Measurements from ENCODE around the gene MRPS34.

The MRPS34 gene

DNA sequence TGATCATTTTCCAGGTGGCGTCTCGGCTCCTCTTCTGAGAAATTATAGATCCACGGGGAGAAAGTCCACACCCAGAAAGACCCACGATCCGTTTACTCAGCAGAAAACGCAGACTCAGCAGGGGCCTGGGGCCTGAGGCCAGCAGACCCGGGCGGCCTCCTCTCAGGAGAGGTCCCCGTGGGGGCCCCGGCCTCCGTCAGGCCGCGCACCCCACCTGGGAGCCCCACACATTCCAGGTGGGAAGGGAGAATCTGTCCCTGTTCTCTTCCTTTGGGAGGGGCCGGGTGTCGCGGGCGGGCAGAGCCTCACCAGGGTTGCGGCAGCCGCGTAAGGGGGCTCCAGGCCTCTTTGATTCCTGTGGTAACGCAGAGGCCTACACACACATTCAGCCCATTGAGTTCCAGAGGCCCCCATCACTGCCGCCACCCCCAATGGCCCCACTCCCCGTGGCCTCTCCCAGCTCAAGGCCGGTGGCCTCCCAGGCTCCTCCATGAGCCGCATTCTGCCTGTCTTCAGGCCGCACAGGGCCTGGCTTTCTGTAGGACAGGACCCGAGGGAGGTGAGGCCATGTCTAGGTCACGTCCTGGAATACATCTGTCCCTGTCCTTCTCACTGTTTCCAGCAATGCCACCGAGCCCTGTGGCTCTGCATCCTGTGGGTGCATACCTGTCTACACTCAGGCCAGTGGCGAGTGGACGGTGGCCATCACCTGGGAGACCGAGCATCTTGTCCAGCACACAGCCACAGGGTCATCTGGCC, 22.2 kb upstream of the MRPS34 start:
- no peak overlapping the region for H3K4me3 ChIP-seq (ENCODE audit: low read depth, low read length)

DNA sequence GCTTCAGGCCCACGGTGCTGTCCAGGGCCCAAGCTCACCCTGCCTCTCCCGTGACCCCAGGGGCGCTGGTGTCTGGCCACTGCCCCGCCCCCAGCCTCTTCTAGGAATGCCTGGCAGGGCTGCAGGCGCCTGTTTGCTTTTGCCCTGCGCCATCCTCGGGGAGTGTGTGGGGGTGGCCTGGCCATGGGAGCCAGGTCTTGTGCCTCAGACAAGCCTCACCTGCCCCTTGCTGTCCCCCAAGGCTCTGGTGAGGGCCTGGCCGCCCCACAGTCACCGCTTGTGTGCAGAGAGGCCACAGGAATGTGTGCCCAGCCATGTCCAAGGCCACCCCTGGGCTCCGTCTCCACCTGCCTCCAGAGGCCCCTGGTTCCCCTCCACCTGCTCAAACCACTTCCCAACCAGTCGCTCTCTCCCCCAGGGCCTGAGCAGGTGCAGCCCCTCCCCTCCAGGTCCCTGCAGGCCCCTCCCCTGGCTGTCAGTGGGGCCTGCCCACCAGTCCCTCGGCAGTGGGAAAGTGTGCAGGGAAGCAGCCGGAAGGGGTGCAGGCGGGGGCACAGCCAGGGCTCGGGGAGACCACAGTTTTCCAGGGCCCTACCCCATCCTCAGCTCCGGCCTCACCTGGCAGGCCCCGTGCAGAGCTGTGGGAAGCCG, 21.4 kb upstream of the MRPS34 start:
- no peak overlapping the region for H3K4me3 ChIP-seq (ENCODE audit: low read depth, low read length)

- H3K4me3 ChIP-seq (ENCODE audit: low read depth, low read length), result no peak within 1 kb of the TSS
Observed at GRCh38 chr16:1793578-1794220, 20.8 kb upstream of the MRPS34 start, which contains the start of gene IGFALS. Gene IGFALS, minus strand, starts transcription at chr16:1793705. Its CDS starts 53 bp downstream, at chr16:1793652.

DNA sequence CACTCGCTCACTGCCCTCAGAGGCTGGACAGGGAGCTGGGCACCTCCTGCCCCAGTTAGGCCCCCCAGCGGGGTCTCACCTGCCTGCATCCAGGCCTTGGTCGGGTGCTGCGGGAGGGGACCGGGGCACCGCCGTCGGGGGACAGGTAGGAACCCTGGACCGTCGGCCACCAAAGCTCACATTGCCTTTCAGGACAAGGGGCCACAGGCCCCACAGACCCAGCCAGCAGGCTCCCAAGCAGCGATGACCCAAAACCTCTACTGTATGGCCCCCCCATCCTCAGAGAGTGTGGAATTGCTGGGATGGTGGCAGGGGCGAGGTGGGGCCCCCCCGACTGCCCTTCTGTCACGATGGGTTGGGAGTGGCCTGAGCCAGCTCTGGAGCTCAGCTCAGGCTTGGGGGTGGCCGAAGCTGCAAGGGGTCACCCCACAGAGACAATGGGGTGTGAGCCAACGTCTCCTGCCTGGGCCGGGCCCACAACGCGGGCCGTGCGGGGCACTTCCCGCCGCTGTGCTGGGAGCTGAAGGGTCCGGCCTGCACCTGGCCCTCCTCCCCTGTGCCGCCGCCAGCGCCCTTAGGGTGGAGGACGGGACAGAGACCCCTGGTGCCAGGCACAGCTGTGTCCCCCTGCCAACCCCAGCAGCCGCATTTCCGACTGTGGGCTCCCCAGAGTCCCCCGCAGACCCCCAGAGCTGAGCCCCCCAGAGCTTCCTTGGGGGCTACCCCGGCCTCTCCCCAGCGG, 20.1 kb upstream of the MRPS34 start:
- no peak overlapping the region for H3K4me3 ChIP-seq (ENCODE audit: low read depth, low read length)

GRCh38 chr16:1791943-1792812, 19.2 kb upstream of the MRPS34 start:
- no peak overlapping the region for H3K4me3 ChIP-seq (ENCODE audit: low read depth, low read length)

- H3K4me3 ChIP-seq (ENCODE audit: low read depth, low read length), result no peak overlapping the region
Observed at GRCh38 chr16:1791256-1791942, 18.5 kb upstream of the MRPS34 start.

DNA sequence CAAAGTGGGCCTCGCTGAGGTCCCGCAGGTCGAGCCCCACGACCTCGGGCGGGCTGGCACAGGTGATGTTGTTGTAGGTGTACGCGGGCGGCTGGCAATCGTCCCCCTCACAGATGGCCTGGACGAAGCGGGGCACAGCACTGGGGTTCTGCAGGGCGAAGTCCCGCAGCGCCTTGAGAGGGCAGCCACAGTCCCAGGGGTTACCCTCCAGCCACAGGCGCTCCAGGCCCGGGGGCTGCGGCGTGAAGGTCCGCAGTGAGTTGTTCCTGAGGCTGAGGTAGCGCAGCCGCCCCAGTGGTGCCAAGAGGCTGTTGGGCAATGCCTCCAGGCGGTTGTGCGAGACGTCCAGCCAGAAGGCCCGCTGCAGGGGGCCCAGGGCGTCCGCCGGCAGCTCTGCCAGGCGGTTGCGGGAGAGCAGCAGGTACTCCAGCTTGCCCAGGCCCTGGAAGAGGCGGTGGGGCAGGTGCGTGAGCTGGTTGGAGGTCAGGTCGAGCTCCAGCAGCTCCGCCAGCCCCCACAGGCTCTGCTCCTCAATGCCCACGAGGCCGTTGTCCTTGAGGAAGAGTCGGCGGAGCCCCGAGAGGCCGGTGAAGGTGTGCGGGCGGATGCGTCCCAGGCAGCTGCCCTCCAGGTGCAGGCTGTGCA, 17.8 kb upstream of the MRPS34 start:
- H3K4me3 ChIP-seq (ENCODE audit: low read depth, low read length), result no peak overlapping the region

DNA sequence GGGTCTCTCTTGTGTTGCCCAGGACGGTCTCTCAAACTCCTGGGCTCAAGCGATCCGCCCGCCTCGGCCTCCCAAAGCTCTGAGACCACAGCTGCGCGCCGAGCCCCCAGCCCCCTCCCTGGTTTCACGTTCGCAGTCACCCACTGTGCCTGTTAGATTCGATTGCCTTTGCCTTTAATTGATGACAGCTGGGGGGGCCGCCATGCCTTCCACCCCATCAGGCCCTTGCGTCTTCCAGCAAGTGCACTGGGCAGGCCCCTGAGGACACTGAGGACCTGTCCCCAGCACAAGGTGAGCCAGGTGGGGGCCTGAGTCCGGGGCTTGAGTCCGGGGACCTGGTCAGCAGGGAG, 17.3 kb upstream of the MRPS34 start:
- H3K4me3 ChIP-seq (ENCODE audit: low read depth, low read length), result no peak overlapping the region

- no peak overlapping the region for H3K4me3 ChIP-seq (ENCODE audit: low read depth, low read length)
Observed at GRCh38 chr16:1789643-1790045, 16.7 kb upstream of the MRPS34 start.

DNA sequence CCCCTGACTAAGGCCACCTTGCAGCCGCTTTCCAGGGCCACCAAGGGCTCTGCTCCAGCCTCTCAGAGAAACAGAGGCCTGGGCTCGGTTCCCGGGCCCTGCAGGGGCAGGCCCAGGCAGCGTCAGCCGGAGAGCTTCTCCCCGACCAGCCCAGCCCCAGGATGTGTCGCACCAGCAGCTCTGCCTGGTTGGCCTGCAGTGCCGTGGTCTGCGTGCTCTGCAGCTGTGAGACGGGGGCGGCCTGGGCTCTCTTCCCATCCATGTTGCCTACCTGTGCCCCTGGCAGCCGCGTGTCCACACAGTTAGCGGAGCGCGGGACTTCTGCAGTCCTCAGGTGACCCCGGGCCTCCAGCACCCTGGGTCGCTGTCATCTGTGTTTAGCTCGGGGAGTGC, 15.8 kb upstream of the MRPS34 start:
- no peak overlapping the region for H3K4me3 ChIP-seq (ENCODE audit: low read depth, low read length)

GRCh38 chr16:1788095-1788707, 15.3 kb upstream of the MRPS34 start:
- H3K4me3 ChIP-seq (ENCODE audit: low read depth, low read length), result no peak overlapping the region

GRCh38 chr16:1787322-1788094, 14.6 kb upstream of the MRPS34 start:
- H3K4me3 ChIP-seq (ENCODE audit: low read depth, low read length), result no peak overlapping the region

DNA sequence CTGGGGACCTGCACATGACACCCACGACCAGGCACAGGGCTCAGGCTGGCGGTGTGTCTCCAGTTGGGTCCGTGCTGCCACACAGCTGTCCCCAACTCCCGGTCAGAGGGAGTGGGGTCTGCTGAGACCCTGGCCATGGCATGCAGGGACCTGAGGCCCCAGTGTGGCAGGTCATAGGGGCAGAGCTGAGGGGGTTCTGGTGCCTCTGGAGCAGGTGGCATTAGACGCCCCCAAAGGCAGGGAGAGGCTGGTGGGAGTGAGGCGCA, 14.1 kb upstream of the MRPS34 start:
- no peak overlapping the region for H3K4me3 ChIP-seq (ENCODE audit: low read depth, low read length)

DNA sequence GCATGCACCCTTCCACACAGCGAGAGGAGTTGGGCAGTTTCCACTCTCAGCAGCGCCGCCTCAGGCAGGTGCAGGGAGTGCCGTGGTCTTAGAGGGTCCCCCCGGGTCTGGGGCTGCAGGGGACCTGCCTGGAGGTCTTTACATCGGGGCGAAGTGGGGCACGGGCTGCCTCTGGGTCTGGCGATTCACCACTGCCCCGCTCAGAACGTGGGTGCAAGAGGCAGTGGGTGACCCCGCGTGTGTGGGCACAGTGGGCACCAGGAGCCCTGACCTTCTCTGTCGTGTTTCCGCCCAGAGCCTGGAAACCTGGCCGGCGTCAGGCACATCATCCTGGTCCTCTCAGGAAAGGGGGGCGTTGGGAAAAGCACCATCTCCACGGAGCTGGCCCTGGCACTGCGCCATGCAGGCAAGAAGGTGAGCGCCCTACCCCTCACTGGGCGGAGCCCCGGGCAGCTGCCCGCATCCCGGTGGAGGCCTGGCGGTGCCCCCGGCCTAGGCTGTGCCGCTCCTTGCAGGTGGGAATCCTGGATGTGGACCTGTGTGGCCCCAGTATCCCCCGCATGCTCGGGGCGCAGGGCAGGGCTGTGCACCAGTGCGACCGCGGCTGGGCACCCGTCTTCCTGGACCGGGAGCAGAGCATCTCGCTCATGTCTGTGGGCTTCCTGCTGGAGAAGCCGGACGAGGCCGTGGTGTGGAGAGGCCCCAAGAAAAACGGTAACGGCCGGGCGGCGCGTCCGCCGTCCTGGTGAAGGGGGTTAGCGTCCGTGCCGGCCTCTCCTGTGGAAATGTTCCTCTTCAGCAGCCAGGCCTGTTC, 13.5 kb upstream of the MRPS34 start:
- no peak overlapping the region for H3K4me3 ChIP-seq (ENCODE audit: low read depth, low read length)

DNA sequence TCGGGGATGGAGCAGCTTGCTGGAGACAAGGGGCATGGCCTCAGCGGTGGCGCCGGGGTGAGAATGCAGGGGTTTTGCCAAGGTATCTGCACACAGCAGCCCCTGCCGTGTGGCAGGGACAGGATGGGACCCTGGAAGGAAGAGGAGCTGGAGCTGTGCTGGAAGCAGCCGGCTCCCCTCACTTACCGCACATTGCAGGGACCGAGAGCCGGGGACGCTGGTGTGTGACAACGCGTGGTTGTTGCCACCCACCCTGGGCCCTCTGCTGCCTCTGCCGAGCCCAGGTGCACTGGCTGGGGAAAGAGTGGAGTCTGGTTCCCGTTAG, 12.9 kb upstream of the MRPS34 start:
- no peak overlapping the region for H3K4me3 ChIP-seq (ENCODE audit: low read depth, low read length)

DNA sequence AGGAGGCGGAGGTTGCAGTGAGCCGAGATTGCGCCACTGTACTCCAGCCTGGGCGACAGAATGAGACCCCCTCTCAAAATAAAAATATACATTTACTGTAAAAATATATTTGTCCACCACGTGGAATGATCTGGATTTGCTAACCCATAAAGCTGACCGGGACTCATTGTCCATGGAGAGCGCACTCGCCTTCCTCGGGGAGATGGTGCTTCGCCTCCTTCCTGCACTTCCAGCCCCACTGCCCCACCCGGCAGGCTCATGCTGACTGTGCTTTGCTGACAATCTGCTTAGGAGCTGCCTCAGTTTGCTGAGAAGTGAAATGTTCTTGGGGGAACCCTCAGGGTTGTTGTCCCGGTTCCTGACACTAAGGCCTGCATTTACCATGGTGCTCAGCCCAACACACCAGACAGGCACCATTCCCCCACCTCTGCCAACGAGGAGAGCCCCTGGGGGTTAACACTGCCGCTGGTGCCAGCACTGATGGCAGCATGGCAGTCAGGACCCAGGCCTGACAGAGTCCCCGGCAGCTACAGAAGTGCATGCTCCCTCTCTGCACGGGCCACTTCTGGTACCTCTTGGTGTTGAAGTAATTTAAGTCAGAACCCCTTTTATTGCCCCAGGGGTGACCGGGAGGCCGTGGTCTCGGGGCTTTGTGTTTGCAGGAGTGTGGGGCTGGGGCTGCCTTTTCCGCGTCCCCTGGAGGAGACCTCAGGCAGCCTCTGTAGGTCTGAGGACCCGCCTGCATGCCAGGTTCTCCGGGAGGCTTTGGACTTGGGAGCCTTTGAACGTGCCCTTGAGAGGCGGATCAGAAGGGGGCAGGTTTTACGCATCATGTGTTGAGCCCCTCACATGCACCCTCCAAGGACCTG, 12.3 kb upstream of the MRPS34 start:
- no peak overlapping the region for H3K4me3 ChIP-seq (ENCODE audit: low read depth, low read length)

Data from iPS-11a (cell line).